HG02798 (cell line): Measurements from ENCODE around the gene BOD1.

ENCODE experiments used
- ATAC-seq: cut with Tn5 transposase; IDR thresholded peaks from one replicate; pipeline ENCODE4 v1.9.1; 2021; ENCODE audit warnings: mild to moderate bottlenecking; ENCODE audit not compliant: unreplicated experiment, poor library complexity

The BOD1 gene

GRCh38 chr5:173581408-173582215 lies 34.8 kb downstream of the BOD1 start:
- ATAC-seq, result peak; percentile 49

- no peak for ATAC-seq
Observed at GRCh38 chr5:173578947-173579615, 37.4 kb downstream of the BOD1 start.

DNA sequence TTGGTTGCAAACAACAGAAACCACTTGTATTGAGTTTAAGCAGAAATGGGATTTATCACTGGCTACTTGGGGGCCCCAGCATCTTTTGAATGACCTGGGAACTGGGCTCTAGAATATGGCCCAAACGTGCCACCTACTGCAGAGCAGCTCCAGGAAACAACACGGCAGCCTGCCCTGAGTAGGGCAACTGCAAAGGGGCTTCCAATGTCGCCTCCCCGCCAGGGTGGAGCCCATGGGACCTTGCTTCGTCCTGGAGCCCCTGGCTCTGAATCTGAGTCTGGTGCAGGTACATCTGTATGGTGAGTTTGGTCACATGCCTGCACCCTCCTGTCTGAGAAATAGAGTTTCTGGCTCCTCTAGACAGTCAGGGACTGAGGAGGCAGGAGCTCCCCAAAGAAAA lies 38.6 kb downstream of the BOD1 start:
- no peak for ATAC-seq

GRCh38 chr5:173577166-173577565 lies 39.3 kb downstream of the BOD1 start:
- no peak for ATAC-seq

DNA sequence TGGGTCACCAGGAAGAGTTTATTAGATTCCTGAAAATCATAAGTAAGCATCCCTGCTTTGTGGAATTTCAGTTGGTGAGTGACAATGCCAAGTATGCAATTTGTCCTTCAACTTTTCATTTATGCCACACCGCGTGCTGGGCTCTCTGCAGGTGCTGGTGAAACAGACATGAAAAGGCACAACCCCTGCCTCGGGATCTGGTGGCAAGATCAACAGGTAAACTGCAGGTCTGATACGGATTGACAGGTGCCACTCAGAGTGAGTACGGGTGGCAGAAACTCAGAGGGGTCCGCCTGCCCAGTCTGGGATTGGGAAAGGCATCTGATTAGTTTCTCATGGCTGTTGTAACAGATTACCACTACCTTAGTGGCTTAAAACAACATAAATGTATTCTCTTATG lies 40.5 kb downstream of the BOD1 start:
- ATAC-seq, result no peak

GRCh38 chr5:173574983-173575382 lies 41.5 kb downstream of the BOD1 start:
- no peak for ATAC-seq

DNA sequence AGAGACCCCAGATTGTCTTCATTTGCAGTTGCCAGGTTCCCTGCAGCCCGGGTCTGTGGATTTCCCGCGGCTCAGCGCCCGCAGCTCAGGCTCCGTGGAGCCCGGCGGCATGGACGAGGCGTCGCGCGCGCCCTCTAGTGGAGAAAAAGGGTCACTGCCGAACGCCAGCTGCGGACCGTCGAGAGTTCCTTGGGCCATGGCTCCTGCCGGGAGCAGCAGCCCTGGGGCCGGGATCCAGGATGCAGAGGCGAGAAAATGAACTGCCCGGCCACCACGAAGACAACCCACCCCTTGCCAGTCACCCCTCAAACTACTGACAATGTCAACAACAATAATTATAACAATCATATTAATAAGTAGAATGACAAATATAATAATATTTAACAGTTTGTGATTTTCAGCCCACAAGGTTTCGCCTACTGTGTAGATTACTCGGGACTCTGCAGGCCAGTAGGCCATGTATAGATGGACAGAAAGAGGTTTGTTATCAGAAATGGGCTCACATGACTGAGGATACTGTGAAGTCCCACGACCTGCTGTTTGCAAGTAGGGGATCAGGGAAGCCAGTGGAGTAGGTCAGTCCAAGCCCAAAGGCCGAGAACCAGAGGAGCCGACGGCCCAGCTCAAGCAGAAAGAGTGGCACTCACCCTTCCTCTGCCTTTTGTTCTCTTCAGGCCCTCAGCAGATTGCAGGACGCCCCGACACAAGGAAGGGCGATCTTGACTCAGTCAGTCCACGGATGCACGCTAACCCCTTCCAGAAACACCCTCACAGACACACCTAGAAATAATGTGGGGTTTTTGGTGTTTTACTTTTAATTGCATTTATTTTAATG lies 43.1 kb downstream of the BOD1 start:
- peak; percentile 73 for ATAC-seq

- no peak for ATAC-seq
Observed at GRCh38 chr5:173572431-173573125, 43.9 kb downstream of the BOD1 start.

- no peak for ATAC-seq
Observed at GRCh38 chr5:173570321-173571090, 45.9 kb downstream of the BOD1 start.

DNA sequence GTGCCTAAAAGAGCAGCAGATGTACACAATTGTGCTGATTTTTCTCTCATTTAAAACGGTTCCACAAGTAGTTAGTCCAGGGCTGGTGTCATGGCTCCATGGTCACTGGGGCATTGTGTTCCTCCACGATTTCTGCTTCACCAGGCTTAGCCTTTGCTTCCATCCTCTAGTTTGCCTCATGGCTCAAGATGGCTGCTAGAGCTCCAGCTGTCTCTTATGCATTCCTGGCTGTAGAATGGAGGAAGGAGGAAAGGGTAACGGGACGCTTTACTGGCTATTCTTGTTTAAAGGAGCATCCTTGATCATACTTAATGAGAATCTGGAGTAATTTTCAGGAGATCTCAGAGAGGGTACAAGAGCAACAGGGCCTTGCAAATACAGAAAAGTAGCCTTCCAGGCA lies 47.7 kb downstream of the BOD1 start:
- ATAC-seq, result no peak

DNA sequence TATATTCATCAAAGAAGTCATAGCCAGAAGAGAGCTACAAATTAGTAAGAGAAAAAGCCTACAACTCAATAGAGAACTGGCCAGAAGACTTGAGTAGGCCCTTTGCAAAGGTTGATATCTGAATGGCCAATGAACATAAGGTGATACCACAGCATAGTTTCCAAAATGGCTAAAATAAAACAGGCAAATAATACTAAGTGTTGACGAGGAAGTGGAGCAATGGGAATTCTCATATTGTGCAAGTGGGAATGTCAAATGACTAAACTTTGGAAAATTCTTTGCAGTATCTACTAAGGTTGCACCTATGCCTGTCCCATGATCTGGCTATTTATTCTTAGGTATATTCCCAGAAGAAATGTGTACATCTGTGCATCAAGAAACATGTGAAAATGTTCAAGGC lies 48.3 kb downstream of the BOD1 start:
- ATAC-seq, result no peak

DNA sequence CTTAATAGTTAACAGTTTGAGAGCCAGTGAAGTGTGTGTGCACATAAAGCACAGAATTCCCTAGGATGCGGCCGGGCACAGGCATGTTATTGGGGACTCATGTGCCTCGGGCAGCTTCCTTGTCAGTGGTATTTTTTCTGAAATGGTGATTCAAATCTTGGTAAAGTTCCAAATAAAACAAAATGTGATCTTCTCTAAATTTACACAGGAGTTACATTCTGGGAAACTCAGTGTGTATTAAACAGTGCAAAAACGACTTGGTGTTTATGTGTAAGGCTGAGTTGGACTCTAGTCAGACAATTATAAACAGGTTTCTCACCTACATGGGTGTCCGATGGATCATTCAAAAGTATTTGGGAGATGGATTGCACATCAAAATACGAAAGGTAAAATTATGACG lies 48.9 kb downstream of the BOD1 start:
- ATAC-seq, result no peak

DNA sequence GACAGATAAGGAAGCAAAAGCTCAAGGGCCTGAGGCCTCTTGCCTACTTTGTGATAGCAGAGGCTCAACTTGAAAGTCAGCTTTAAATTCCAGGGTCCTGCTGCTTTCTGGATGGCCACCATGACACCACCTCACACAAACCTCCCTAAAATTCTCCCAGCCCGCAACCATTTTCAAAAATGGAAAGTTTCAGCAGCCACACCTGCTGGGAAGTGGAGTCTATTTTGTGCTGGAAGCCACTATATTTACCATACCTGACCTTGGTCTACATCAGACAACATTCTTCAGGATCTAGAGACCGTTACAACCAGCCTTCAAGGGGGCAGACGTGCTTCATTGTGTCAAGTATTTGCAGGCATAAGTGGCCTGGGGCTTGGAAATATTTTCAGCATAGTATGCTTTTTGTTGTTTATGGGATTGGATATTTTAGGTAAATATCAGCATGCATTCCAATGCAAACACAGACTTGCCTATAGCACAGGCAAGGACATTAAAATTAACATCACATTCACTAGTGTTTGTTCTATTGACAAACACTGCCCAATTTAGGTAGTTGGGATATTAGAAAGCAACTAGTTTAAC lies 50.9 kb downstream of the BOD1 start:
- ATAC-seq, result no peak

- no peak for ATAC-seq
Observed at GRCh38 chr5:173564106-173564505, 52.3 kb downstream of the BOD1 start.

- ATAC-seq, result no peak
Observed at GRCh38 chr5:173563246-173563645, 53.2 kb downstream of the BOD1 start.

GRCh38 chr5:173562451-173562850 lies 54.0 kb downstream of the BOD1 start:
- no peak for ATAC-seq
